Fibroblast of skin of back (primary cell): ENCODE results near the gene ITGA6. TPM values are rescaled to one million over a fixed set of nuclear protein-coding genes. Genes with fewer than 3 reads are reported as not detected.

Experiments
- DNase-seq: peaks from one replicate; pipeline ENCODE4 v3.0.0-alpha.2; 2013
- polyA plus RNA-seq, 2 experiments: library from polyadenylated mRNA; unstranded; fragments of 120-200 nt; gene quantifications; one replicate each; pipeline ENCODE4 v1.2.1, GENCODE V29; 2013; ENCODE audit not compliant: insufficient read length in 2 of 2

Gene ITGA6
- 14.4 TPM for polyA plus RNA-seq (2013, experiment 1 of 2; ENCODE audit: insufficient read length)
- polyA plus RNA-seq (2013, experiment 2 of 2; ENCODE audit: insufficient read length): 4.0 TPM

DNA sequence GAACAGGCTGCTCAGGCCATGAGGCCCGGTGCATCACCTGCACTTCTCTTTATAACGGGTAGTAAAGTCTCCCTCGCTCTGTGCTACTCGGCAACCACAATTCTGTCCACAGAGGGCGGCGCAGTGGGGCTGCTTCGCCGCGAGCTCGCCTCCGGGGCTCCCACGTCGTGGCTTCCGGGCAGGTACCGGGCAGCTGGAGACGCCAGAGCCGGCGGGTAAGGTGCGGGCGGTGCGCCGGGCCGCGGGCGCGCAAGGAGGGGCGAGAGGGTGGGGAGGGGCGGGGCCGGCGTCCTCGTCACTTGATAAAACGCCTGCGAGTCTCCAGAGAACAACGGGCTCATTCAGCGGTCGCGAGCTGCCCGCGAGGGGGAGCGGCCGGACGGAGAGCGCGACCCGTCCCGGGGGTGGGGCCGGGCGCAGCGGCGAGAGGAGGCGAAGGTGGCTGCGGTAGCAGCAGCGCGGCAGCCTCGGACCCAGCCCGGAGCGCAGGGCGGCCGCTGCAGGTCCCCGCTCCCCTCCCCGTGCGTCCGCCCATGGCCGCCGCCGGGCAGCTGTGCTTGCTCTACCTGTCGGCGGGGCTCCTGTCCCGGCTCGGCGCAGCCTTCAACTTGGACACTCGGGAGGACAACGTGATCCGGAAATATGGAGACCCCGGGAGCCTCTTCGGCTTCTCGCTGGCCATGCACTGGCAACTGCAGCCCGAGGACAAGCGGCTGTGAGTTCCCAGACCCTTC is at the start of gene ITGA6:
TSS of gene ITGA6 (plus strand) at position 331 of the 734 bp plus-strand sequence.
- peak; percentile 56 for DNase-seq

DNA sequence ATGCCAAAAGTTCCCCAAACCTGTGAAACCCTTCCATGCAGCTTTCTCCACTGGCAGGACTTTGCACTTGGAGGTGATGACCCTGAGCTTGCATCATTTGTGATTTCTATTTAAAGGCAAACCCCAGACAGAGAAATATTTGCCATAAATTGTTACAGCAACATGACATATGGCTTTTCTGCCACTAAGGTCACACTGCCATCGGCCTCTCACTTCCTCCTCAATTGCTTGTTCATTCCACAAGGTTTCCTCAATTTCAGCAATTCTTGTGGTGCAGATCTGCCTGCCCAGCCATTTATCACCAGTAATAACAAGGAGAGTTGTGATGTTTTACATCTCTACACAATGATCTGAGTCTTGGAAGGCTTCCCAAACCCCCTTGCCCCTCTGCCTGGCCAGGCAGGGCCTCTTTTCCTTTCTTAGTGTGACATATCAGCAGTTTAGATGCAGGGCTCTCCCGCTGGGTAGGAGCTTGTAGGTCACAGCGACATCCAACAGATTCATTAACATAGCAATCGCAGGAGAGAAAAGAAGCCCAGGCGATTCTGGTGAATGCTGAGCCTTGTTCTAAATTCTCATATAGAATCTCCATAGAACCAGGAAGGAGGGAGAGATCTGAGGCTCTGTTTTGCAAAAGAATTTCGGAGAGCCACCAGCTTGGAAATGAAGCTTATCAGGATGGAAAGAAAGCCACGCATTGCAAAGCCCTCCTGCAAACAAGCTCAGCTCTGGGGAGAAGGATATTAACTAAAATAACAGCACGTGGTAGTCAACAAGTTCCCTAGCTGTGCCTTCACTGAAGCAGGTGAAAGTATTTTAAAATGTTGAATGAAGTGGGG is 46.7 kb upstream of the ITGA6 start:
- no peak for DNase-seq

DNA sequence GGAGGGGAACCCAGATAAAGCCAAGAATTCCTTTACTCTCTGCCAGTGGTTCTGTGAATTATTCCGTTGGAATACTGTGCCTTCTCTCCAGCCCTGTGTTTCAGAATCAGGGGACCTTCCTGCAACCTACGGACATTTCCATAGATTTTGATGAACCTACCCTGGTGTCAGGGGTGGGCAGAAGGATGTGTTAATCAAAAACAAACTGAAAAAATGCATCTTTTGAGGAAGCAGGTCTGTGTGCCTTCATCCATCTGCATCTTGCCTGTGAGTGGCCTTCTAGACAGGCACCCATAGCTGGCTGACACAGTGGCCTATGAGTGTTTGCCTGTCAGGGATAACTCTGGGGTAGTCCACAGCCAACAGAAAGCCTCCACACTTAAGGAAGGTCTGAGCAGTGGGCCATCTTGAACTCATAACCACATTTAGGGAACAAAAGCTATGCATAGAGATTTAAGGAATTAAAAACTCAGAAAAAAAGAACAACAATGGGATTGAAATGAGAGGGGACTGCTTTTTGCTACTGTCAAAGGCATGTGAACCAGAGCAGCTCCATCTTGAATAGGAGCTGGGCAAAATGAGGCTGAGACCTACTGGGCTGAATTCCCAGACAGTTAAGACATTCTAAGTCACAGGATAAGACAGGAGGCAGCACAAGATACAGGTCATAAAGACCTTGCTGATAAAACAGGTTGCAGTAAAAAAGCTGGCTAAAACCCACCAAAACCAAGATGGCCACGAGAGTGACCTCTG is 45.9 kb upstream of the ITGA6 start:
- no peak for DNase-seq

DNA sequence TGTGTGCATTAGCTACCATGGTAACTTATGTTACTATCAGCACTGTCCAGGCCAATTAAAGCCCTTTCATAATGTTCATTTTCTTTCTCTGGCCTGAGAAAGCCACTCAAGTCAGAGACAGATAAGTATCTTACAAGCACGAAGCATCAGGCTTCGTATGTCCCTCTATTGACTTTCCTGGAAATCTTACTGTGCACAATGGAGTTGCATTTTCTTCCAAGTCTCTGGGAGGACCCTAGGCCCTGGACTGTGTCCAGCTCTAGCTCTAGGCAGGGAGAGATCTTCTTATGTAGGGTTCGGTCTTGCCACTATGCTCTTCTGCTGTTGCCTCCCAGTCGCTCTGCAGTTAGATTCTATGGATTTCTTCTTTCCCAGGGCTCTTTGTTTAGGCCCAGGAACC is 40.0 kb upstream of the ITGA6 start:
- no peak for DNase-seq

DNA sequence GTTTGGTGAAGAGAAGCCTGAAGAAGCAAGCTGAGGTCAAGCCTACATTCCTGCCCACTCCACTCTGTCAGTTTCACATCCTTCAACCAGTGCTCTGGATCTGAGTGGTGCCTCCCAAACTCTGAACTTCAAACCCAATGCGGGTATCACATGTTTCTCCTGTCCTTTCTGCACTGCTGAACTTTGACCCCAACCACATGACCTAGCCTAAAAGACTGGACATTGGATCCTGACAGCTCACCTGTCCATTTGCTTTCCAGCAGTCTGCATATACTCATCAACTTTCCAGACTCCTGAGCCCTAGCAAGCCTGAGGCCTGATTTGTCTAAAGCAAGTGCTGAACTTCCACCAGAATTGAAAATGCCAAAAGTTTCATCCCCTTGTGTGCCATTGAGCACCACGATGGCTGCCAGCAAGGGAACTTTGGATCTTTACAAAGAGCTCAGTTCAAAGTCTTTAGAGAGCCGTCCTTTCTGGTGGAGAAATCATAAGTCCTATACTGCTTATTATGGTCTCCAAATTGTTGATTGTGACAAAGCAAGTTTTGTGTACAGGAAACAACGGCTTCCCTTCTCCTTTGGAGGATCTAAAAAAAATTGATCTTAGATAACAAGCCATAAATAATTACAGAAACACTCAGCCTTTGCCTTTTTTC is 37.6 kb upstream of the ITGA6 start:
- DNase-seq: no peak

DNA sequence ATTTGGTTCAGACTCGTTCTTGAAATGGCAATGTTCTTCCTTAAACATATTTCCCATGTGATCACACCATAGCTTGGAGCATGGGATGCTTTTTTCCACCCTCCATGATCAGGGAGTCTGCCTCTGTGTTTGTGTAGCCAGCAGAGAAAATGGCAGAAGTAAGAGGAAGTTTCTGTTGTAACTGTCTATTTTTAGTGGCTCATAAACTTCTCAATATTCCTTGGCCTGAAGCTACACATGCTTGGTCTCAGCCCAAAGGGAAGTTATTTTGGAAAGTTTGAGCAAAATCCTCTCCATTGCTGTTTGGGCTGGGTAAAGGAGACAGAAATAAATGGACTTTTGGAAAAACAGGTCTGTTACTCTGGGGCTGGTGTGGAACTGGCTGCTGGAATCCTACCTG is 33.4 kb upstream of the ITGA6 start:
- no peak for DNase-seq

DNA sequence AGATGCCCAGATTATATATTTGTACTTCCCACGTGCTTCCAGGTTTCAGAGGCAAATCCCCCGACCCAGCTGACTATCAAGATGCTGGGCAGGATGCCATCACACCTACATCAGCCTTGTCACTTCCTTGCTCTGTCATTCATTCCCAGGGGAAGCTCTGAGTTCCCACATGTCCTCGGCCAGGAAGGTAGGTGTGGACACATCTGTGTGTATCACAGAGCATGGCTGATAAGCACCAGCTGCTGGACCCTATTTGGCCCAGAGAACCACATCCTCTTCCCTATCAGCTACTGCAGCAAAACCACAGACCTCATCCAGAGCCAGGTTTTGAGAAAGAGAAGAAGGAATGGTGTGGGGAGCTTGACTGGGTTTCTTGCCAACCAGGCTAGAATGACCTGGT is 31.9 kb upstream of the ITGA6 start:
- no peak for DNase-seq

DNA sequence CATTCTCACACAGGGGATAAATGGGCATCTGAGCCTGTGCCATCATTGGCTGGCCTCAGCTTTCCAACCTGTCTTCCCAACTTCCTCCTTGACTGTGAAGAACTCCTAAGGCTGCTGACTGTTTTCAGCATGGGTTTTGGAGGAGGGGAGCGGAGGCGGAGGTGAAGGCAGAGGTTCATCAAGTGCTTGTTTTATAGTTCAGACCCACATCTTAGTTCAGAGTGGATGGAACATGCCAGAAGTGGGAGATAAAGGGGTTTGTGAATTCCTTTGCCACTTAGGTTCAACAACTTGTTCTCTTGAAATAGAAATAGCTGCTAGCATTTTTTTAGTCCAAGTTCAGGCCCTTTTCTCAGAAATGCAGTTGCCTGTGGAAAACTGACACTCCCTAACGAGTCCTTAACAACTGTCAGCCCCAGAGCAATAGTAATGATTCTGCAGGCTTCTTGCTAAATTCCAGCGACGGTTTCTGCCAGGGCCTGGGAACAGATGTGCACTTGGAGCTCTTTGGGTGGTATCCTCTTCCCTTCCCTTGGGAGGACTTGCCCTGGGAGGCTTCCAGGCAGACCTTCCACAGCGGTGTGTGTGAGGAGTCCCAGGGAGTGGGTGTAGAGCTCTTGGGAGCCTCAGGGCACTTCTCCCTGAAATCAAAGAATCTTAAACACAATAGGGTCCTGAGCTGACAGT is 30.1 kb upstream of the ITGA6 start:
- peak; percentile 31 for DNase-seq

DNA sequence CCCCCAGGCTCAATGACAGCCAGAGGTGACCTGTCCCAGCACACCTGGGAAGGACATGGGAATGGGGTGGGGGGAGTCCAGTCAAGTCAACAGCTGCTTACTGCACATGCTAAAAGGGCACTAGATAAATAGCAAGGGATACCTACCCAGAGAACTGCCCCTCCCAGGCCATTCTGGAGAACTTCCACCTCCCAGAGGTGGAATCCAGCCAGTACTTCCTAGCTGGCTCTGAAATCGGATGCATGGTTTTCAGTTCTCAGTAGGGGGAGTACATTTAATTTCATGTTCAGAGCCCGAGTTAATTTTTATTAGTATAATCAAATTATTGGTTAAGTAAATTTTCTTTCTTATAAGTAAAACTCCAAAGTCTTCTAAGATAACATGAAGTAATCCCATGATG is 28.9 kb upstream of the ITGA6 start:
- DNase-seq: no peak

DNA sequence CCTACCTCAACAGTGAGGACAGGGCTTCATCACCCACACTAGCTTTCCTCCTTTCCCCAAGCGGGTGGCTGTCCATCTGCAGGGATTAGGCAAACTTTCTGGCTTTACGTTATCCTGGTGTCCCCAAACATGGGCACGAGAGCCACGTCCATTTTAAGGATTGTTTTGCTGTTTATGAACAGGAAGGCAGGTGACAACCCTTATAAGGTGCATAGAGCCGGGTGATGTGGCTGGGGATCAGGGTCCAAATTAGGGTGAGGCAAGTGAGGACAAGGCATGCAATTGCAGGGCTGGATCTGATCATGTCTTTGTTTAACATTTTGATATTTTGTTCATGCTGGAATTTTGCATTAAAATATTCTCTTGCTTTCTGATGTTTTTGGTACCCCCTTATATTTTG is 27.6 kb upstream of the ITGA6 start:
- no peak for DNase-seq

DNA sequence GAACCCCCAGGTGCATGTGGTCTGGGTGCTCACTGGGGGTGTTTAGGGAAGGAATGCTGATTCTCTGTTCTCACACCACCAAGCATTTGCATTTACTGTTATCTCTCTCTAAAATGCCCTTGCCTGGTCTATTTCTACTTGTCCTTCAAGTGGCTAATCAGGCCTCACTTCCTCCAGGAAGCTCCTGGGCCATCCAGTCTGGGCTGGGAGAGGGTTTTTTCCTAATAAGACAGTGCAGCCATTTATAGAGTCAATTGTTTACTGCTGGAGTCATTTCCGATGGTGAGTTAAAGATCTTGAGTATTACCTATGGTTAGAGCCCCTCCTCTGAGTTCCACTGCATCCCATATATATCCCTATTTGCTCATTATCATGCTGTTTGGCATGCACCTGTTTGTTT is 25.2 kb upstream of the ITGA6 start:
- no peak for DNase-seq

DNA sequence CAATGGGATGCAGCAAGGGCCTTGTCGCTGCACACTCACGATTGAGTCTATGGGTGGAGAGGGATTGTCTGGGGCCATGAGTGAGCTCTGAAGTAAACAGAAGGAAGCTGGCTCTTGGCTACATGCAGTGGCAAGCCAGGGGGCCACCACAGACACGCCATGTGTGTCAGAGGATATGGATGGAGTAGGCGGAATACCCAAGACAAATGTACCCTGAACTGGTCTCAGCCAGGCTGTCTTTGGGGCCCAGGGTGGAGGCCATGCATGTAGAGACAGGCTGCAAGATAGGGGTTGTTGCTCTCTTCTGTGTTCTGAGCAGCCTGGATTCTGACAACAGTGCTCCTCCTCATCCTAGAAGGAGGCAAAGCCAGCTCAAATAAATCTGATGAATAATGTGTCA is 24.0 kb upstream of the ITGA6 start:
- DNase-seq: no peak

DNA sequence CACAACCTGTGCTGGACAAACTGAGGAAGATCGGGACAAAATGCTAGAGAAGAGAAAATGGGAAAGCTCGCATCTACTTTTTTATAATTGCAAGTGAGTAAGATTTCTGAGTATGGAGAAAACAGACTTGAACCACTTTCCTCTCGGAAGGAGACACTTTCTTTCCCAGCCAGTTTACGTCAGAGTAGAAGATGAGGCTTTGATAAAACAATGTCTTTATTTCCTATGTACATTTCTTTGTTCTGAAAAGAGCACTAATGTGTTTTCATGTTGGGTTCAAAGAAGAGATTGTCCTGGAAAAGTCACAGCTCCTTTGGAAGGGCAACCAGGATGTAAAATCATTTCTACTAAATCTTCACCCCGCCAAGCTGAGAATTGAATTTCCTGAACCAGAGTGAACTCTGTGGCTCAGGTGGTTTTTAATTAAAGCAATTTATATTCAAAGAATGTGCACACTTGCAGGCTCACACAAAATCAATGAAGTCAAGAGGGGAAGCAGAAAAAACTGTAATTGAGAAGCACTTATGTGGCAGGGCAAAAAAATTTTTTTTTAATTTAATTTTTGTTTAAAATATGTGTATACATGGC is 23.4 kb upstream of the ITGA6 start:
- DNase-seq: no peak

DNA sequence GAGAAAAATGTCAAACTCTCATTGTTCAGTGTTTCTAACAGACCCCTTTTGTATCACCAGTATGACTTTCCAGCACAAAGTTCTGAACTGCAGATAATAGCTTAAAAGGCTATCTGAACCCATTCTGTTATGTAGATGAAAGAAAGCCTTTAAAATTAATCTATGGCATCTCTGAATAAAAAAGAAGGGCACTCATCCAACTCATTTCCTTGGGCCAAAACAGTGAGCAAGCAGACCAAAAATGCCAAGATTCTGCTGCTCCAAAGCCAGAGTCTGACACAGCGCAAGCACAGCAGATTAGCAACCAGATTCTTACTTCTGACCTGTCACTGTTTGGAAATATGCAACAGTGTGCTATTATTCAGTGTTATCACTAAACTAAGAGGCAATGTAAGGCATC is 22.6 kb upstream of the ITGA6 start:
- DNase-seq: peak; percentile 84

DNA sequence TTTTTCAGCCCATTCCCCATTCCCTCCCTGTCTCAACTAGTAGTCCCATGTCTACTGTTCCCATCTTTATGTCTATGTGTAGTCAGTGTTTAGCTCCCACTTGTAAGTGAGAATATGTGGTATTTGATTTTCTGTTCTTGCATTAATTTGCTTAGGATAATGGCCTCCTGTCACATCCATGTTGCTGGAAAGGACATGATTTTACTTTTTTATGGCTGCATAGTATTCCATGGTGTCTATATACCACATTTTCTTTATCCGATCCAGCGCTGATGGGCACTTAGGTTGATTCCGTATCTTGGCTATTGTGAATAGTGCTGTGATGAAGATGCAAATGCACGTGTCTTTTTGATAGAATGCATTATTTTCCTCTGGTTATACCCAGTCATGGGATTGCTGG is 21.7 kb upstream of the ITGA6 start:
- no peak for DNase-seq

DNA sequence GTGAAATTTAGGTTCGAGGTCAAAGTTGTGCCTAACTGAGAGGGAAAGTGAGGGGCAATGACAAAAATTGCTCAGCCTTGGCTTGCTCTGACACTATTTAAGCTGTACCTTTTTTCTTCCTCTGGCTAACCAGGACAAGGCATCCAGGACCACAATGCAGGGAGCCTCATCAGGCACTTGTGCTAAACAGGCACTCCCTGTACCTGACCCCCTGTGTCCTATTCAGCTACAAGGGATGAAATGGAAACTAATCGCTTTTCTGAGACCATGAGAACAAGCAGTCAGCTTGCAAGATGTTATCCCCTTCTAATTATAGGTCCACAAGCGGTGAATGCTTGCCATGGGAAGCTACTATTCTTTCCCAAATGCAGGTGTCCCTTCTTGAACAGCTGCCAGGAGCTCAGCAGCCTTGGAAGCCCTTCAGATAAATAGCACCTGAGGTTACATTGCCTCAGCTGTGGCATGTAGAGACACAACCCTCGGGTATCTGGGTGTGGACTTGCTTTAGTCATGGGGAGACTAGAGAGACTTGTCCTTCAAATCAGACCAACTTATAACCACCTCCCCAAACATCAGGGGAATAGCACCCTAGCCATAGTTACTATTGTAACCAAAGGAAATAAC is 19.1 kb upstream of the ITGA6 start:
- DNase-seq: no peak

DNA sequence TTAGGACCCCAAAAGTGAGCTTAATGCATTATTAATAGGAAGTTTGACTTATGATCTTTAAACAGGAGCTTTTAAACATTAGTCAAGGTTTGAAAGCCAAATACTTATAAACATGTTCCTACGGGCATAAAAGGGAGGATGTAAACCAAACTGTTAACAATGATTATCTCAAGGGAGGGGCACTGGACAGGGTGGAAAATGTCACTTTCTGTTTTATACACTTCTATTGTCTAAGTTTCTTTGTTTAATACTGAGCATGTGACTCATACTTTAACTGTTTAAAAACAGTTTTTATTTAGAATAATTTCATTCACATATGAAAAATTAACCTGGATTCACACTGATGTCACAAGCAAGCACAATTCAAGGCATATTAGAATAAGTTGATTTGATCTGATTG is 18.3 kb upstream of the ITGA6 start:
- DNase-seq: no peak

DNA sequence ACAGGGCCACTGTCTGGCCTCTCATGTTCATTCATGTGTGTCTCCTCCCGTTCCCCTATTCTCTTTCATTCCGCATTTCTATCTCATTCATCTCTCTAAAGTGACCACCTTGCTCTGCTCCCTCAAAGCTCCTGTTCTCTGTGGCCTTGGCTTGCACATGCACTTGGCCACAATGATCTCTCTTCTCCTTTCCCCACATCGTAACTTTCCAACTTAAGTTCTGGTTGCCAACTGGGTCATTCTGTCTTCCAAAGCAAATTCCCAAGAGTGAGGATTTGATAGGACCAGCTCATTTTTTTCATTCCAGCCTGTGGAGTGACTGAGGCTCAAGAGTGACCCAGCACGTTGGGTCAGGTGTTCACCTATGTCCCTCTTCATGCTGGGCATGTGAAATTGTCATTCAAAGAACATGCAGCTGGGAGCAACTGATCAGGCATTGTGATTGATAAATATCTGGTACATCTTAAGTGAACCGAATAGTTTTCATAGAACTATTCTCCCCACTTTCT is 14.3 kb upstream of the ITGA6 start:
- DNase-seq: no peak

DNA sequence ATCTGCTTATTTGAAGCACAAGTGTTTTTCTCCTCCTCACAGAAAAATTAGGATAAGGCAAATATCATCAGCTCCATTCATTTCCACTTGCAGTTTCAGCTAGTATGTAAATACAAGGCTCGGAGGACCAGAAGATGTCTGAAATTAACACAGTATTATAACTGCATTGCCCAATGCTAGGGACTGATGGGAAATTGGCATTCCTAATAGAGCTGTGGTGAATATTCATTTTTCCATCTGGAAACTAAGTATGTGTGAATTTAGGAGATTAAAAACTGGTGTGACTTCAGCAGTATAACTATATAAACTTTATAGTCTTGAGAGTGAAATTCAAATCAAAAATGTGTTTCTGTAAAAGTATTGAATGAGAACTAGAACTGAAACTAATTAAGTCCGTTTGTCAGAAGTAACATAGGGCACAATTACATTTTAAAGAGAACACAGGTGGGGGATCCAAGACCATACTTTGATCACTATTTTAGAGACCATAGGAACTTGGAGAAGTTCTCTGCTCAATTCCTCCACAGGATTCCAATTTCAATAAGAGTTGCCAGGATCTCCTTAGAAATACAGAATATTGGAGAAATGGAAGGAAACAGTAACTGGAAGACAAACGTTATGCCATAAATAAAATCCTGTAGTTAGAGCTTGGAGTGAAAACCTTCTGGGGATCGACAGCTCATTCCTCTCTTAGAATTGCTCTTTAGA is 12.1 kb upstream of the ITGA6 start:
- no peak for DNase-seq

DNA sequence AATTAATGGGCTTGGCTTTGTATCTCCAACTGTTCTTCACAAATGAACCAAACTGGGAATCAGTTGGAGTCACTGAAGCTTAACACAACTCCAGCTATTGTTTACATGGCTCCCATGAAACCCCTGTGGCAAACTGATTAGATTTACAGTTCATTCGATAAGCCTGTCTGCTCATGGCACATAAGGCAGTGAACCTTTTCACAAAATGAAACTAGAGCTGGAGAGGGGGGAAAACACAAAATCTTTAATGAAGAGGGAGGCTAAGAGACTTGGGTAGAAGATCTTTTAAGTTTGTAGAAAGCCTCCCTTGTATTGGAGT is 11.6 kb upstream of the ITGA6 start:
- no peak for DNase-seq
